ENCODE measurements around the gene CALB2. TPM values are rescaled to one million over a fixed set of nuclear protein-coding genes. Genes with fewer than 3 reads are reported as not detected.
A peak's percentile ranks its signal among the peaks of the same experiment; 100 is the strongest.
"Not testable (repeated sequence)": the region's sequence is repeated elsewhere in the genome, so short reads cannot be mapped to it uniquely, and the experiment has no call there.

The CALB2 gene, protein sequence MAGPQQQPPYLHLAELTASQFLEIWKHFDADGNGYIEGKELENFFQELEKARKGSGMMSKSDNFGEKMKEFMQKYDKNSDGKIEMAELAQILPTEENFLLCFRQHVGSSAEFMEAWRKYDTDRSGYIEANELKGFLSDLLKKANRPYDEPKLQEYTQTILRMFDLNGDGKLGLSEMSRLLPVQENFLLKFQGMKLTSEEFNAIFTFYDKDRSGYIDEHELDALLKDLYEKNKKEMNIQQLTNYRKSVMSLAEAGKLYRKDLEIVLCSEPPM
- not detected in 2 replicates for total RNA-seq
- long read RNA-seq = 0 reads

DNA sequence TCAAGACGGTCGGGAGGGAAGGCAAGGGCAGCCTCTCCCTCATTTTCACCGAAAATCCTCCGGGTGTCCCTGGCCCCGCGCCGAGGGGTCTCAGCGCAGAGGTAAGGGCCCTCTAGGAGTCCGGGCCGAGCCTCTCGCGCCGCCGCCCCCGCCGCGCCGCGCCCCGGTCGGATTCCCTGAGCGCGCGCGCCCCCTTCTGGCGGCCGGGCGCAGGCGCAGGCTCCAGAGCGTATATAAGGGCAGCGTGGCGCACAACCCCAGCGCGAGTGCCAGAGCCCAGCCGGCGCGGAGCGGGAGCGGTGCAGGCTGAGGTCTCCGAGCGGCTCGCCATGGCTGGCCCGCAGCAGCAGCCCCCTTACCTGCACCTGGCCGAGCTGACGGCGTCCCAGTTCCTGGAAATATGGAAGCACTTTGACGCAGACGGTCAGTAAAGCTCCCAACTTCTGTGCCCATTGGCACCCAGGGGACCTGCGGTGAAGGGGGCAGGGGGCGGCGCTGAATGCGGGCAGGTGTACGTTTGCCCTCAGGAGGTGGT, at the start of gene CALB2:
TSS of gene CALB2 (plus strand) at position 260 of the 535 bp plus-strand sequence. CDS start at position 330, 70 bp downstream.
- peak; percentile 99 for TF ChIP-seq CTCF (IDR thresholded peaks at IDR 0.05)
- H3K4me1 Mint-ChIP-seq (ENCODE audit: unreplicated experiment) = no peaks in the 10 kb centered on the region
- peak; percentile 88 for DNase-seq (ENCODE audit: extremely low spot score, unreplicated experiment)
- no peaks in the 10 kb centered on the region for H3K9me3 Mint-ChIP-seq (ENCODE audit: unreplicated experiment)
- H3K27ac Mint-ChIP-seq (ENCODE audit: unreplicated experiment) = no peak within 1 kb of the TSS
- peaks cover 7% of the 10 kb centered on the region for H3K27me3 Mint-ChIP-seq (ENCODE audit: unreplicated experiment)
- no peaks in the 10 kb centered on the region for H3K36me3 Mint-ChIP-seq (ENCODE audit: unreplicated experiment)
- peak within 1 kb of the TSS; percentile 32 for H3K4me3 Mint-ChIP-seq (ENCODE audit: unreplicated experiment)

DNA sequence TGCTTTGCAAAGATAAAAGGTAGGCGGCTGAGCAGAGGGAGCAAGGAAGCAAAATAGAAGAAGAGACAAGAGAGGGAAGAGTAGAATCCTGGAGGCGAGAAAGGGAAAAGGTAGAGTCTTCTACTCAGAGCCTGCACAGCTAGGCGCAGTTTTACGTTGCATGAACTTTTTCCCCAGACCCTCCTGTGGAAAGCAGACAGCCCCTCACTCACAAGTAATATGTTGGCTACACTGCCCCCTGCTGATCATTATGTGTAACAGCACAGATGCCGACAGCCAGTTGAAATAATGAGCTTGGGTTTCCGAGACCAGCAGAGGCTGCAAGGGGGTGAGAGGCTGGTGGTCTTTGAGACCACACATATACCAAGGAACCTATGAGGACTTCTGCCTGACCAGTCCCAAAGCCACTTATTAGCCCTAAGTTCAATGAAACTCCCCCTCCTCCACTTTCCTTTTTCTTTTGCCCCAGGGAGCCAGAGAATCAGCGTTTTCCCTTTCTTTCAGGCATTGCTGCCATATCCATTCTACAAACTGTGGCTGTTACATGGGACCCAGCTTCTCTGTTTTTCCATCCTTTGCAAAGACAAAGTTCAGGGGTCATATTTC, 46.9 kb upstream of the CALB2 start:
- no peaks in the 10 kb centered on the region for H3K9me3 Mint-ChIP-seq (ENCODE audit: unreplicated experiment)
- H3K4me3 Mint-ChIP-seq (ENCODE audit: unreplicated experiment) = no peak overlapping the region
- no peaks in the 10 kb centered on the region for H3K36me3 Mint-ChIP-seq (ENCODE audit: unreplicated experiment)
- no peak for DNase-seq (ENCODE audit: extremely low spot score, unreplicated experiment)
- TF ChIP-seq CTCF (IDR thresholded peaks at IDR 0.05) = peak; percentile 73
- H3K27ac Mint-ChIP-seq (ENCODE audit: unreplicated experiment) = no peak overlapping the region
- peaks cover 2% of the 10 kb centered on the region for H3K4me1 Mint-ChIP-seq (ENCODE audit: unreplicated experiment)
- H3K27me3 Mint-ChIP-seq (ENCODE audit: unreplicated experiment) = peaks cover 11% of the 10 kb centered on the region

DNA sequence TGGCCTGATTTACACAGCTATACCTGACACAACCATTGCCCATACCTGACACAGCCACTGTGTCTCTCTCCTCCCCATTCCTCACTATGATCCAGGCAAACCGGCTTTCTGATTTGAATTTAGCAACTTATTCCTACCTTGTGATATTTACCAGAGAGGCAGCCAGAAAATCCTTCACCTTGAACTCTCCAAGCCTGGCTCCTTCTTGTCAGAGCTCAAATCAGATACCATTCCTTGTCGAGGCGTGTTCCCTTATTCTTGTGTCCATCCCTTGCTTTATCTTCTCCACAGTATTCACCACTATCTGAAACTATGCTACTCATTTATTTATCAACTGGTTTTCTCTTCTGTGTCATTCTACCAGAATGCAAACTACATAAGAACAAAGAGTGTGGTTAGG, 44.9 kb upstream of the CALB2 start:
- not testable (repeated sequence) for H3K4me3 Mint-ChIP-seq (ENCODE audit: unreplicated experiment); H3K27ac Mint-ChIP-seq (ENCODE audit: unreplicated experiment); H3K4me1 Mint-ChIP-seq (ENCODE audit: unreplicated experiment); DNase-seq (ENCODE audit: extremely low spot score, unreplicated experiment); H3K9me3 Mint-ChIP-seq (ENCODE audit: unreplicated experiment); H3K36me3 Mint-ChIP-seq (ENCODE audit: unreplicated experiment)
- peaks cover 13% of the 10 kb centered on the region for H3K27me3 Mint-ChIP-seq (ENCODE audit: unreplicated experiment)

- TF ChIP-seq CTCF (IDR thresholded peaks at IDR 0.05) = no peak
- Mint-ChIP-seq H3K4me3 (ENCODE audit: unreplicated experiment) (no peak overlapping the region), H3K9me3 (ENCODE audit: unreplicated experiment) (no peaks in the 10 kb centered on the region), H3K27me3 (ENCODE audit: unreplicated experiment) (peaks cover 7% of the 10 kb centered on the region), H3K27ac (ENCODE audit: unreplicated experiment) (no peak overlapping the region), H3K36me3 (ENCODE audit: unreplicated experiment) (no peaks in the 10 kb centered on the region), H3K4me1 (ENCODE audit: unreplicated experiment) (peaks cover 2% of the 10 kb centered on the region)
- DNase-seq (ENCODE audit: extremely low spot score, unreplicated experiment) = no peak
Observed at GRCh38 chr16:71315269-71315668, 43.3 kb upstream of the CALB2 start.

DNA sequence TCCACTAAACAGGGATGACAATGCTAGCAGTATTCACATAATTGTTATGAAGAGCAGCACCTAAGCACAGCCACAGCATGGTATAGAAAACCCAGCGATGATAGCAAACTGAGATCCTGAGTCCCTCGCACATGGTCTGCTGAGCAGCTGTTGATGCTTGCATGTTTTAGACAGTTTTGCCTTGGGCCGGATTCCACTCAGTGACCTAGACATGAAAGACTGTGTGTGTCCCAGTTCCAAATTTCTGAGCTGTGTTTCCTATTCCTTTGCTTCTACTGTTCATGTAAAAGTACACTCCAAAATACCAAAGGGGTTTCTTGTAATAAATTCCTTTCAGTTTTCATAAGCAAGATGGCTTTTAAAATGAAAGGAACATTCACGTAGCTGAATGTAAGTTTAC, 38.5 kb upstream of the CALB2 start:
- Mint-ChIP-seq H3K27ac (ENCODE audit: unreplicated experiment) (no peak overlapping the region), H3K9me3 (ENCODE audit: unreplicated experiment) (no peaks in the 10 kb centered on the region), H3K27me3 (ENCODE audit: unreplicated experiment) (peaks cover 4% of the 10 kb centered on the region)

More for the DNA sequence above, 38.5 kb upstream of the CALB2 start:
- H3K4me3 Mint-ChIP-seq (ENCODE audit: unreplicated experiment) = no peak overlapping the region
- no peak for TF ChIP-seq CTCF (IDR thresholded peaks at IDR 0.05)
- no peaks in the 10 kb centered on the region for H3K4me1 Mint-ChIP-seq (ENCODE audit: unreplicated experiment)
- no peaks in the 10 kb centered on the region for H3K36me3 Mint-ChIP-seq (ENCODE audit: unreplicated experiment)
- DNase-seq (ENCODE audit: extremely low spot score, unreplicated experiment) = no peak

Measured in osteocyte (in vitro differentiated cells).